ENCODE measurements around the gene MCM5.
A peak's percentile ranks its signal among the peaks of the same experiment; 100 is the strongest.
"Not testable (repeated sequence)": the region's sequence is repeated elsewhere in the genome, so short reads cannot be mapped to it uniquely, and the experiment has no call there.

Gene MCM5

DNA sequence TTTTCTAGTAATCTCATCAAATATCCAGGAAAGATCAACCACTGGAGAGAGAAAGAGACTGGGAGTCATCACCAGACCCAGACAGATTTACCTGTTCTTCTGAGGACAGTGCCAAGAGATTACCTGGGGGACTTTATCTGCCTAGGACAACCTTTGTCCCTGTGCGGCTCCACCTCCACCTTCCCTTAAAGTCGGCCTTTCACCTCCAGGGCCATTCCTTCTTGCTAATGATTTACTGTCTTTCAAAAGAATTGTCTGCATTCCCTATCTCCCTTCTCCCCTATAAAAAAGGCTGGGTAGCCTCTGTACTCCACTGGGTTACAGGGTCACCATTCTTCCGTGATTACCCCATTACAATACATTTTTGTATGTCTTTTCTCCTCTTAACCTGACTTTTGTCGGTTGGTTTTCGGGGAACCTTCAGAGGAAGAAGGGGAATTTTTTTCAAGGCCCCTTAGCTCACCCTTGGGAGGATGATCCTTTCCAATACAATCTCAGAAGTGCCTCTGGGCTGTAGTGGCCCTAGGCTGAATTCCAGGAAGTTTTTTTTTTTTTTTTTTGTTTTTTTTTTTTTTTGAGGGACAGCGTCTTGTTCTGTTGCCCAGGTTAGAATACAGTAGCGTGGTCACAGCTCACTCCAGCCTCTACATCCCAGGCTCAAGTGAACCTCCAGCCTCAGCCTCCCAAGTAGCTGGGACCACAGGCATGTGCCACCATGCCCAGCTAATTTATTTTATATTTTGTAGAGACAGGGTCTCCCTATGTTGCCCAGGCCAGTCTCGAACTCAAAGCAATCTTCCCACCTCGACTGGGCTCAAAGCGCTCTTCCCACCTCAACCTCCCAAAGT lies 20.6 kb upstream of the MCM5 start:
- DNase-seq: no peak

DNA sequence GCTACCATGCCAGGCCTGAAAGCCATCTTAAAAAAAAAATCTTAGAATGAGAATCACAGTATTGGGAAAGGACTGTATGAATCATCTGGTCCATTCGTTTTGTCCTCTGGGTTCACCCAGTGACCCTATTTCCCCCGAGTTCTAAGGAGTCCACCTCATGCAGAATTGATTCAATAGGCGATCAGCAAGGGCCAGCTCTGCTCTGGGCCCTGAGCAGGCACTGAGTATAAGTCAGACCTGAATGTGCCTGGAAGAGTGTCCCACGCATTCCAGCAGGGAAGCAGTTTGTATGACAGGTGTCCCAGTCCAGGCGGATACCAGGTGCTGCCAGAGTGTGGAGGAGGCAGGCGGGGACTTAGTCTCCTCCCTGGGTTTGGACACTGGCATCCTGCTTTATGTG lies 19.9 kb upstream of the MCM5 start:
- no peak for DNase-seq

DNA sequence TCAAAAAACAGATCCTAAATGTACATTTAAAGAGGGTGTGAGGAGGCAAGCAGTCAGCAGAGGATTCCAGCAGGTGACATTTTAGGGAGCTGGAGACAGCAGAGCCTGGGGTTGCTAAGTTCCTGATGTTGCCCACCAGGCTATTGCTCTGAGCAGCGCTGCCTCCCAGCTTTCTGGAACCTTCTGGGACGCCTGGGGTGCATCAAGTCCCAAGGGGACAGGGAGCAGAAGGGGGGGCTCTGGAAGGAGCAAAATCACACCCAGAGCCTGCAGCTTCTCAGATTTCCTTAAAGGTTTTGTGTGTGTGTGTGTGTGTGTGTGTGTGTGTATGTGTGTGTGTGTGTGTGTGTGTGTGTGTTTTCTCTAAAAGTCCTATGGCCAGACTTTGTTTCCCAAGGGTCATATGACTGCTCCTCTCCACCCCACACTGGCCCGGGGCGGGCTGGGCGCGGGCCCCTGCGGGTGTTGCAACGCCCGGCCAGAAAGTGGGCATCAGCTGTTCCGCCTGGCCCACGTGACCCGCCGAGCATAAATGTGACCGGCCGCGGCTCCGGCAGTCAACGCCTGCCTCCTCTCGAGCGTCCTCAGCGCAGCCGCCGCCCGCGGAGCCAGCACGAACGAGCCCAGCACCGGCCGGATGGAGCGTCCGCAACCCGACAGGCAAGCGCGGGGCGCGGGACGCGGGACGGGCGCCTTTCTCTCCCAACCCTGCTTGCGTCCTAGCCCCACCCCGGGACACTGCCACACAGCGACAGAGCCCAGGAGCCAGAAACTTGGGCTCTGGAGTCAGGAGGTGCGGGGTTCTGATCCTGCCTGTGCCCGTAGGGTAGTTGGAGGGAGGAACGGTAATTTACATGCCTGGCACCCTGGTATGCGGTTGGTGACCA lies 19.2 kb upstream of the MCM5 start, which contains the start of gene HMOX1:
Gene HMOX1 (plus strand): TSS at position 560 of the 887 bp plus-strand sequence. CDS start 78 bp downstream, at position 638.
- peak; percentile 75 for DNase-seq

DNA sequence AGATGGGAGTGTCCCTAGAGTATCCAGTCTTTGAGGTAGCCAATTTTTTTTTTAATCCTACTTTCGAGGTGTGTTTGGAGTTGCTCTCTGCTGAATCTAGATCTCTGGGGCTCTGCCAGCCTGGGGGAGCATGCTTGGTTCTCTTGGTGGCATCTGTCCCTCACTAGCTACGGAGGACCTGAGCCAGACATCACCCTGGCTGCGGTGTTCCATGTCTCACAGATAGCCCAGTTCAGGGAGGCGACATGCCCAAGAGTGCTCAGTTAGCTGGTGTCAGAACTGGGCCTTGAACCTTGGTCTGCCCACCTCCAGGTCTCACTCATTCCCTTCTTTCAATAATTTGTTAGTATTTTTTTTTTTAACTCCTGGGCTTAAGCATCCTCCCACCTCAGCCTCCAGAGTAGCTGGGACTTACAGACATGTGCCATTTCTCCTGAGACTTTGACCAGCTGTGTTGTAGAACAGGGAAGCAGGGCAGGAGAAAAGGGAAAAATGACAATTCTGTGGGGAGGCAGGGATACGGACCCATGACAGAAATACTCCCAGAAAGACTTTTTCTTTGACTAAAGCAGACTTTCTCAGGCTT lies 18.4 kb upstream of the MCM5 start:
- DNase-seq: no peak

DNA sequence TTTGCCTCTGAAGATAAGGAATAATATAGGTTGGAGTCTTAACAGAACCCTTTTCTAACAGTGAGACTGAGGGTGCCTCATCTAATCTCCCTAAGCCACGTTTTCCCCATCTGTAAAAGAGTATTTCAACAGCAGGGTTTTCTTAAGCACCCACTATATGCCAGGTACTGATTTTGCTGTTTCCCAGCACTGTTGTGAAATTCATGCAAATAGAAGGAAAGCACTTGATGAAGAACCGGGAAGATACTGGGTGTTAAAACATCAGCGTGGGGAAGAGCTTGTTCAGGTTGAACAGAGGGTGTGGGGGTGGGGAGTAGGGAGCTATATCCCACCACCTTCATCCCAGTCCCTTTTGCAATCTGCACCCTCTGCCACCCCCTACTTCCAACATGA lies 16.3 kb upstream of the MCM5 start:
- no peak for DNase-seq

DNA sequence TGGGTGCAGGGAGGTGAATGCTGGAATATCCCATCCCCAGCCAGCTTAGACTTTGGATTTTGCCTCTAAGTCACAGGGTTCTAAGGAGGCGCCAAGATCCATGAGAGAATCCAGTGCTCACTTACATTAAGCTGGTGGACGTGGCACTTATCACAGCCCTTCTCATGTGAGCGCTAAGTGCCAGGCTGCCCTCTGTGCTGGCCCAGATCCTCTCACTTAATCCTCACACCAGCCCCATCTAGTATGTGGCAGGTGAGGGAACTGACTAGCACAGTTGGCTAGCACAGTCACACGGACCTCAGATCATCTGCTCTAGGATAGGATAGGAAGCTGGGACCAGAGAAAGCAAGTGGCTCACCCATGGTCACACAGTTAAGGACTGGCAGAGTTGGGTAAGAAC lies 15.4 kb upstream of the MCM5 start:
- DNase-seq: no peak

DNA sequence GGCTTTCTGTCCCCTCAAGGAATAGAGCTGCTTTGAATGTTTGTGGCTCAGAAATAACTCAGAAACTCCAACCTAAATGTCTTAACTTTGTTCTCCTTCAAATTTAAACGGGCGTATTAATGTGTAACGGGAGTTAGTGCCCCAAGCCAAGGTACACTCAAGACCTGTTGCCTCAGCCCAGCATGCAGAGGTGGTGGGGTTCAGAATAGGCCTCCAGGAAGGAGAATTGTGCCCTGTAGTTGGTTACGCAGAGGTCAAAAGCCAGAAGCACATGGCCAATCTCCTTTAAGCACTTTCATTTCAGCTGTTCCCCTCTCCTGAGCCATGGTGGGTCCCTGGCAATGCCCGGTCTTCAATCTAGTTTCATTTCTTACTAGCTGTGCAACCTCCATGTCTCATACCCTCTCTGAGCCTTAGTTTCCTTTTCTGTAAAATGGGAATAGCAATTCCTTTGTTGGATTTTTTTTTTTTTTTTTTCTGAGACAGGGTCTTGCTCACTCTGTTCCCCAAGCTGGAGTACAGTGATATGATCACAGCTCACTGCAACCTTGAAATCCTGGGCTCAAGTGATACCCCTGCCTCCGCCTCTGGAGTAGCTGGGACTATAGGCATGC lies 14.9 kb upstream of the MCM5 start:
- no peak for DNase-seq

DNA sequence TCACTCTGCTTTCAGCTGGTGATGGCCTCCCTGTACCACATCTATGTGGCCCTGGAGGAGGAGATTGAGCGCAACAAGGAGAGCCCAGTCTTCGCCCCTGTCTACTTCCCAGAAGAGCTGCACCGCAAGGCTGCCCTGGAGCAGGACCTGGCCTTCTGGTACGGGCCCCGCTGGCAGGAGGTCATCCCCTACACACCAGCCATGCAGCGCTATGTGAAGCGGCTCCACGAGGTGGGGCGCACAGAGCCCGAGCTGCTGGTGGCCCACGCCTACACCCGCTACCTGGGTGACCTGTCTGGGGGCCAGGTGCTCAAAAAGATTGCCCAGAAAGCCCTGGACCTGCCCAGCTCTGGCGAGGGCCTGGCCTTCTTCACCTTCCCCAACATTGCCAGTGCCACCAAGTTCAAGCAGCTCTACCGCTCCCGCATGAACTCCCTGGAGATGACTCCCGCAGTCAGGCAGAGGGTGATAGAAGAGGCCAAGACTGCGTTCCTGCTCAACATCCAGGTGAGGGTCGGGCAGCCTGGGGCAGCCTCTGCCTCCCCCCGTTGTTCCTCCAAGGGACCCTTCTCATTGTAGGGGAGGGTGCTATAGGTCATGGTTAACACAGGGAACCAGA lies 13.2 kb upstream of the MCM5 start:
- DNase-seq: no peak

DNA sequence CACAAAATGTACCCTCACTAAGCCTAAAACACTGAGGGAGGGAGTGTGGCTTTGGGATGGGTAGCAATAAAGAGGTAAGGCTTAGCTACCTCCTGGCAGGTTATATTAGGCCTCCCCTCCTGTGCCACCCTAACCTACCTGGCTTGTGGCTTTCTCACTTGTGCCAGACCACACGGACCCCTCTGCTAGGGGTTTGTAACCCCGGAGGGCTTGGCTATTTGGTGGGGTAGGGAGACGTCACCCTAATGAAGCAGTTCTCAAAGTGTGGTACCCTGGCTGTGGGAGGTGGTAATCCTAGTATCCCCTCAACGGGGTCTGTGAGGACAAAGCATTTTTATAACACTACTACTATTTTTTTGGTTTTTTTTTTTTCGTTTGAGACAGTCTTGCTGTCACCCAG lies 9.0 kb upstream of the MCM5 start:
- no peak for DNase-seq

DNA sequence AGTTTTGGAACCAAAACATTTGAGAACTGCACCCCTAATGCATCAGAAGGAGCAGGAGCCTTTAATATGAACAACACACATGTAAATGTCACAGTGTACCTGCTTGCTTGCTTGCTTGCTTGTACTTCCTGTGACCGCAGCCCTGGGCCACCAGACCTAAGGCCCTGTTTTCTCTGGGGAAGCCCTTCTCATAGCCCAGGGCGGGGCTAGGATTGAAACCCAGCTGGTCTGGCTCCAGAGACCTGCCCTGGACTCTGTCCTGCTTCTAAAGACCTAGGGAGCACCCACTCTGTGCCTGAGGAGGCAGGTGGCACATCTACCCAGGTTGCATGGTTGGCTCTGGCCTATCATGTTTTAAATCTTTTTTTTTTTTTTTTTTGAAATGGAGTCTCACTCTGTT lies 7.6 kb upstream of the MCM5 start:
- no peak for DNase-seq

DNA sequence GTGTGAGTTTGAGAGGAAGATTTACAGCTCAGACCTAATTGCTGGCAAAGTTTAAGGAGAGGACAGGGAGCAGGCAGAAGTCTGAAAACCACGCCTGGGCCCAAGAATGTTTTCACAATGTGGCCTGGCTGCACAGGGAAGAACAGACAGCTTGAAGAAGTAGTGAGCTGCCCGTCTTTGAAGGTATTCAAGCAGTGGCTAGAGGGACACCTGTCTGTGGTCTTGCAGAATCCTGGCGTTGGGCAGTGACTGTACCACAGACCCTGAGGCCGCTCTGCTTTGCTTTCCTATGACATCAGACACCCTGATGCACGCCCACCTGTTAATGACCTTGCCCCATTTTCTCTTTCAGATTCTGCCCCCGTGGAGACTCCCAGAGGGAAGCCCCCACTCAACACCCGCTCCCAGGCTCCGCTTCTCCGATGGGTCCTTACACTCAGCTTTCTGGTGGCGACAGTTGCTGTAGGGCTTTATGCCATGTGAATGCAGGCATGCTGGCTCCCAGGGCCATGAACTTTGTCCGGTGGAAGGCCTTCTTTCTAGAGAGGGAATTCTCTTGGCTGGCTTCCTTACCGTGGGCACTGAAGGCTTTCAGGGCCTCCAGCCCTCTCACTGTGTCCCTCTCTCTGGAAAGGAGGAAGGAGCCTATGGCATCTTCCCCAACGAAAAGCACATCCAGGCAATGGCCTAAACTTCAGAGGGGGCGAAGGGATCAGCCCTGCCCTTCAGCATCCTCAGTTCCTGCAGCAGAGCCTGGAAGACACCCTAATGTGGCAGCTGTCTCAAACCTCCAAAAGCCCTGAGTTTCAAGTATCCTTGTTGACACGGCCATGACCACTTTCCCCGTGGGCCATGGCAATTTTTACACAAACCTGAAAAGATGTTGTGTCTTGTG lies 6.6 kb upstream of the MCM5 start:
- DNase-seq: no peak

DNA sequence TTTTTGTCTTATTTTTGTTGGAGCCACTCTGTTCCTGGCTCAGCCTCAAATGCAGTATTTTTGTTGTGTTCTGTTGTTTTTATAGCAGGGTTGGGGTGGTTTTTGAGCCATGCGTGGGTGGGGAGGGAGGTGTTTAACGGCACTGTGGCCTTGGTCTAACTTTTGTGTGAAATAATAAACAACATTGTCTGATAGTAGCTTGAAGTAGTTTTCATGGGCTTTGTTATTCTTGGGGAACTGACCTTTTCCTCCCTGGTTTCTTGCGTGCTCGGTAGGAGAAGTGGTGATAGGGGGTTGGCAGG lies 6.0 kb upstream of the MCM5 start:
- no peak for DNase-seq

DNA sequence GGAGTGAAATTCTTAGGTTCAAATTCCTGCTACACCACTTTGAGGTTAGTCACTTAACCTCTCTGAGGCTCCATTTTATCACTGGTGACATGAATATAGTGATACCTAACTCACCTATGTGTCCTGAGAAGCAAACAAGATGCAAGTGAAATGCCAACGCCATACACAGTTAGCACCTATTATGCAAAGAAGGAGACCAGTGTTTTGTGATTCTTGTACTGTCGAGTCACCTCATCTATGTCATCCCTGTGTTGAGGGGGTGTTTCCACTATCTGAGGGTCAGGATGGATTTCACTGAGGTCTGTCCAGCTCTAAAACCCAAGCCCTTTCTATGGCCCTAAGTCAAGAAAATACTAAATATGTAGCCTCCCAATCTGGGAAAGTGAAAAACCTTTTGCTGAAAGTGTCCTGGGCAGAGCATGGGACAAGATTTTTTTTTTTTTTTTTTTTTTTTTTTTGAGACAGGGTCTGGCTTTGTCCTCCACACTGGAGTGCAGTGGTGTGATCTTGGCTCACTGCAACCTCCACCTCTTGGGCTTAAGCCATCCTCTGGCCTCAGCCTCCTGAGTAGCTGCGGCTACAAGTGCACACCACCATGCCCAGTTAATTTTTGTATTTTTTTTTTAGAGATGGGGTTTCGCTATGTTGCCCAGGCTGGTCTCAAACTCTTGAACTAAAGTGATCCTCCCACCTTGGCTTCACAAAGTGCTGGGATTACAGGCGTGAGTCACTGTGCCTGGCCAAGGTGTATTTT lies 5.0 kb upstream of the MCM5 start:
- no peak for DNase-seq

DNA sequence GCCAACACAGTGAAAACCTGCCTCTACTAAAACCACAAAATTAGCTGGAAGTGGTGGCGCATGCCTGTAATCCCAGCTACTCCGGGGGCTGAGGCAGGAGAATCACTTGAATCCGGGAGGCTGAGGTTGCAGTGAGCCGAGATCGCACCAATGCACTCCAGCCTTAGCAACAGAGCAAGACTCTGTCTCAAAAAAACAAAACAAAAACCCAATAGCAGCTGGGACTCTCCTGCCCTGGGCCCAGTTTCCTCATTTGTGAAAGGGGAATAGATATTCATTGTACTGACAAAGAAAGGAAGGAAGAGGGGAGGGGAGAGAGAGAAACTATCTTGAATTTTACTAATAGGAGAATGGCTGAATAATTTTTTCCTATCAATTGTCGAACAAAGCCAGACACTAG lies 3.3 kb upstream of the MCM5 start:
- DNase-seq: not testable (repeated sequence)

DNA sequence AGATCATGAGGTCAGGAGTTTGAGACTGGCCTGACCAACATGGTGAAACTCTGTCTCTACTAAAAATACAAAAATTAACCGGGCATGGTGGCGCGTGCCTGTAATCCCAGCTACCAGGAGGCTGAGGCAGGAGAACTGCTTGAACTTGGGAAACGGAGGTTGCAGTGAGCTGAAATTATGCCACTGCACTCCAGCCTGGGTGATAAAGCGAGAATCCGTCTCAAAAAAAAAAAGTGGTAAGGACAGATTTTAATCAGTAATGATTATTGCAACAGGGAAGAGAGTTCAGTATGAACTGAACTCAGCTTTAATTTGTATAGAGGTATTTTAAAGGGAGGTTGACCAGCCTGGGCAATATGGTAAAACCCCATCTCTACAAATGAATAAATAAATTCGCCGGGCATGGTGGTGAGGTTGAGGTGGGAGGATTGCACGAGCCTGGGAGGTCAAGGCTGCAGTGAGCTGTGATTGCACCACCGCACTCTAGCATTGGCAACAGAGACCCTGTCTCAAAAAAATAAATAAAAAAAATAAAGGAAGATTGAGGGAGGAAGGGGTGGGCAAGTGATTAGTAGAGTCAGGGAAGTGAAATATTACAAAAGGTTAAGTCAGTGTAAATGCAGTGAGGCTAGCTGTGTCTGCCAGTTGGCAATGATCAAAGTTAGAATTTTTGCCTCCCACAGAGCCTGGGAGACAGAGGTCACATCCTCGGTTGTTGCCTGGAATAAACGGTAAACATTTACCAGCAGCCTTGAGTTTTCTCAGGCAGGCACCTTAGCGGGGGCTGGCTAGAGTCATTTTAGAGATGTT lies 2.6 kb upstream of the MCM5 start:
- DNase-seq: no peak

DNA sequence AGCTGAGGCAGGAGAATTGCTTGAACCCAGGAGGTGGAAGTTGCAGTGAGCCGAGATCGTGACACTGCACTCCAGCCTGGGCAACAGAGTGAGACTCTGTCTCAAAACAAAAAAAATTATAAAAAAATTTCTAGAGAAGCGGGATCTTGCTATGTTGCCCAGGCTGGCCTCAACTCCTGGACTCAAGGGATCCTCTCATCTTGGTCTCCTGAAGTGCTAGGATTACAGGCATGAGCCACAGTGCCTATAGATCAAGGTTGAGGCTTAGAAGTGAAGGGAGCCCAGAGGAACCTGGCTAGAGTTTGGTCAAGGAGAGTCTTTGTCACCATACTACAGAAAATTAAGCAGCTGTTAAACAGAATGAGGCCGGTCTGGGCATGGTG lies 1.4 kb upstream of the MCM5 start:
- no peak for DNase-seq

DNA sequence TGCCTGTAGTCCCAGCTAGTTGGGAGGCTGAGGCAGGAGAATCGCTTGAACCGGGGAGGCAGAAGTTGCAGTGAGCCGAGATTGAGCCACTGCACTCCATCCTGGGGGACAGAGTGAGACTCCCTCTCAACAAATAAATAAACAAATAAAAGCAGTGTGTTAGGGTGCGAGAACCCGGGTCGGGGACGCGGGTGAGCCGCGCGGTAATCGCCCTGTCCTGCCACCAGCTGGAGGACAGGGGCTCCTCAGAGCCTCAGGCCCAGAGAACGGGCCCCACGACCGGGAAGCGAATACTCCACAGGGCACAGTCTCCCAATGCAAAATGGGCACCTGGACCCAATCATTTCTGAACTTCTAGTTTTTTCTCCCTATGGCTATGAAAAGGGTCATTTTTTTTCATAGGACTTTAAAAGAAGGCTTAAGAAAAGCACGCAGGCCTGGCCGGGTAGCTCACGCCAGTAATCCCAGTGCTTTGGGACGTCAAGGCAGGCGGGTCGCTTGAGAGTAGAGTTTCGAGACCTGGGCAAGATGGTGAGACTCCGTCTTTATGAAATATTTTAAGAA lies 744 bp upstream of the MCM5 start:
- DNase-seq: peak; percentile 20

DNA sequence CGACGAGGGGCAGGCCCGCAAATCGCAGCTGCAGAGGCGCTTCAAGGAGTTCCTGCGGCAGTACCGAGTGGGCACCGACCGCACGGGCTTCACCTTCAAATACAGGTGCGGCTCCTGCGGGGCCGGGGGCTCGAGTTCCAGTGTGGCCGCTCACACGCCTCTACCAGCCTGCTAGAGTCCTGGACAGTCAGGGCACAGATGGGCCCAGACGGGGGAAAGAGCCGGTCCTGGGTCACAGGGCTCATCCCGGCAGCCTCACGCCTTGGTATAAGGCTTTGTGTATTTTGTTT lies 506 bp downstream of the MCM5 start:
- DNase-seq: peak; percentile 30

DNA sequence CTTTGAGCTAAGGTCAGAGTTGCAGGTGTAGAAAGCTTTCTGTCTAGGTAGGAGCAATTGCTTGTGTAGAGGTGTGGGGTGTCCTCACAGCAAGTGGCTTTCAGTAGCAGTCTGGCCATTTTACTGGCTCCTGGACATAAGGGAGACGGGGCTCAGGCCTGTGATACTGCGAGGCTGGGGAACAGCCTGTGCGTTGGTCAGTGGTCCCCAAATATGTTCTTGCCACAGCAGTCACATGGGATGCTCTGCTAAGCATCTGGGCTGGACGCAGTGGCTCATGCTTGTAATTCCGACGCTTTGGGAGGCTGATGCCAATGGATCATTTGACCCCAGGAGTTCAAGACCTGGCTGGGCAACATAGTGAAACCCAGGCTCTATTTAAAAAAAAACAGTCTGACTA lies 1.9 kb downstream of the MCM5 start:
- no peak for DNase-seq

DNA sequence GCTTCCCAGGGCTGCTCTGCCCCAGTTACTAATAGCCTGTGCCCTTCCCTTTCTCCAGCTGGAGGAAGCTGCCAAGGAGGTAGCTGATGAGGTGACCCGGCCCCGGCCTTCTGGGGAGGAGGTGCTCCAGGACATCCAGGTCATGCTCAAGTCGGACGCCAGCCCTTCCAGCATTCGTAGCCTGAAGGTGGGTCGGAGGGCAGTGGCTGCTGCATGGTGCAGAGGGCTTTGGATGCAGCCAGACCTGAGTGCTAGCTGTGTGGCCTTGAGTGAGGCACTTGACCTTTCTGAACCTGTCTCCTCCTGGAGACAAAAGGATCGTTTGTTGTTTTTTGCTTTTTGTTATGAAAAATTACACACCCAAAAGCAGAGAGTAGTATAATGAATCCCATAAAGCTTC lies 3.4 kb downstream of the MCM5 start:
- no peak for DNase-seq
